B cell (primary cell): ENCODE measurements around the gene CCDC190.

Source experiments
- EZH2 ChIP-seq: IDR thresholded peaks from 2 replicates; pipeline ENCODE4 v1.6.1; 2012; ENCODE audit warnings: borderline replicate concordance, low read depth, mild to moderate bottlenecking, moderate library complexity, low read length; ENCODE audit not compliant: insufficient read depth, poor library complexity, severe bottlenecking
- TF ChIP-seq, protein P1 (sequence below): fragments of 200-600 bp; IDR thresholded peaks from one replicate; pipeline ENCODE4 v1.8.0; 2022; ENCODE audit warnings: antibody characterized with exemption, mild to moderate bottlenecking

- TF ChIP-seq, protein P1, sequence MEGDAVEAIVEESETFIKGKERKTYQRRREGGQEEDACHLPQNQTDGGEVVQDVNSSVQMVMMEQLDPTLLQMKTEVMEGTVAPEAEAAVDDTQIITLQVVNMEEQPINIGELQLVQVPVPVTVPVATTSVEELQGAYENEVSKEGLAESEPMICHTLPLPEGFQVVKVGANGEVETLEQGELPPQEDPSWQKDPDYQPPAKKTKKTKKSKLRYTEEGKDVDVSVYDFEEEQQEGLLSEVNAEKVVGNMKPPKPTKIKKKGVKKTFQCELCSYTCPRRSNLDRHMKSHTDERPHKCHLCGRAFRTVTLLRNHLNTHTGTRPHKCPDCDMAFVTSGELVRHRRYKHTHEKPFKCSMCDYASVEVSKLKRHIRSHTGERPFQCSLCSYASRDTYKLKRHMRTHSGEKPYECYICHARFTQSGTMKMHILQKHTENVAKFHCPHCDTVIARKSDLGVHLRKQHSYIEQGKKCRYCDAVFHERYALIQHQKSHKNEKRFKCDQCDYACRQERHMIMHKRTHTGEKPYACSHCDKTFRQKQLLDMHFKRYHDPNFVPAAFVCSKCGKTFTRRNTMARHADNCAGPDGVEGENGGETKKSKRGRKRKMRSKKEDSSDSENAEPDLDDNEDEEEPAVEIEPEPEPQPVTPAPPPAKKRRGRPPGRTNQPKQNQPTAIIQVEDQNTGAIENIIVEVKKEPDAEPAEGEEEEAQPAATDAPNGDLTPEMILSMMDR, result no peak
- TF ChIP-seq EZH2, result no peak
Observed at GRCh38 chr1:162899422-162900146, 38.6 kb upstream of the CCDC190 start.
